GM19351 (cell line): ENCODE data around the gene ETV6.
A peak's percentile ranks its signal among the peaks of the same experiment; 100 is the strongest.

ENCODE experiments used
- ATAC-seq: cut with Tn5 transposase; IDR thresholded peaks from one replicate; pipeline ENCODE4 v1.9.1; 2021; ENCODE audit warnings: mild to moderate bottlenecking, moderate library complexity; ENCODE audit not compliant: unreplicated experiment

ETV6 gene

DNA sequence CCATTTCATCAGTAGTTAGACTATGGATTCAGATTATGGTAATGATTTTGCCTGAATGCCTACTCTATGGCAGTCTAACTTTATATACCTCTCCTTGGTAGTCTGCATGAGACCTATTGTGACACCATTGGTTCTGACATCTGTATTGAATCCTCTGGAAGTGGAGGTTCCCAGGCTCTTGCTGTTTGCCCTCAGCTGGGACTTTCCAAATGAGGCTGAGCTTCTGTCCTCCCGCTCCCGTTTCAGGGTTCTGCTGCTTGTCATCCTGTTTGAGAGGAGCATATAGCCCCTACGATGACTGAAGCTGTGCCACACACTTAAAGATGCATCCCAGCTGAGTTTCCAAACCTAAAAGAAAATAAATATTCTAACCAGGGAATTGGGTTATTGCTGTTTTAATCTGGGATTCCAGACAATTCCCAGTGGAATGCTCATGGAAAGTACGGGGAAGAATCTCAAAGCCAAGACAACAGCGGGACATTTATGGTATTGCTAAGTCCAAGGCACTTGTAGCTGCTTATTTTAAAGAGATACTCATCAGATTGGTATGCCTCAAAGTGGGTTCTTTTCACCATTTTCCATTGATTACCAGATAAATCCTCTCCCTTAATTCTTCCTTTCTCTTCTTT is 105.9 kb downstream of the ETV6 start:
- no peak for ATAC-seq

DNA sequence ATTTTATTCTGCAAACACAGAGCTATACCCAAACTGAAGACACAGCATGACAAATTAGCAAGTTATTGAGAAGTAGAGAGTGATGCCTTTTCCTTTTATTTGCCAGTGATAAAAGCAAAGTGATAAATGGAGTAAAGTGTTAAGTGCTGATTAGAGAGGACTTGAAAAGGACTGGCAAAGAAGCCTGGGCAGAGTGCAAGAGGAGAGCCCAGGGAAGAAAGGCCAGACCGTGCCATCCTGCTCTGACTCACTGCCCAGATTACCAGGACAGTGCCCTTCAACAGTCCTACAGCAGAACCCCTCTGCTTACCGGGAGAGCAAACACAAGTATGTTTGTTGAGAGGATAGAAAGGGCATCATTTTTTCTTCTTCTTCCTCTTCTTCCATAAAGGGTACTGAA is 106.5 kb downstream of the ETV6 start:
- ATAC-seq, result no peak

DNA sequence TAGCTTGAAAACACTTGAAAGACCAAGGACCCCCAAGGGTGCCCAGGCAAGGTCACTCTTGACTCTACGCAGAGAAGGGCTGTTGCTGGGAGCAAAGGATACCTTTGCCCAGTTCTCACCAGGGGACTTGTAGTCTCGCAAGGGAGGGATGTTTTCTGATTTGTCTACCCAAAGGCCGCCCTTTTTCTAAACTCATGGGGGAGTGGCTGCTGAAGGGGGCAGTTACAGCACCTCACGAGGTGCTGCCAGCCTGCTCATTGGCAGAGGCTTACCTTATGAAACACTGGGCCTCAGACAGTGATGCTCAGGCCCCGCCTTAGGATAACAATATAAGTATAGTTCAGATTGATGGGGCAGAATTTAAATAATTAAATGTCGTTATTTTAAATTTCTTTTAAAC is 107.0 kb downstream of the ETV6 start:
- no peak for ATAC-seq

DNA sequence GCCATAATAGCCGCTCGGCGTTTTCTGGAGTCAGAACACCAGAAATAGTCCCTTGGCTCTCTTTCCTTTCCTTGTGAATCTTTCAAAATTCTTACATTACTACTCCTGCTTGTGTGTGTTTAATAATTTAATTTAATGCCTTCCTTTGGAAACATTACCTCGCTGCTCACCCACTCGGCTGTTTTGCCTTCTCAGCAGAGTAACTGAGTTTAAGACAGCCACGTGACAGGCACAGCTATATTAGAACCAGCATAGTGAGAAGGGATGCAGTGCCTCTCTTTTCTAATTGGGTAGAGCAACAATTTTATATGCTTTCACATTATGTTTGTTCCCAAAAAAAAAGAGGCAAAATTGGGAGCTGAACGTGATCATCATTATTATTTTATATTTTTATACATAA is 107.6 kb downstream of the ETV6 start:
- ATAC-seq, result no peak

DNA sequence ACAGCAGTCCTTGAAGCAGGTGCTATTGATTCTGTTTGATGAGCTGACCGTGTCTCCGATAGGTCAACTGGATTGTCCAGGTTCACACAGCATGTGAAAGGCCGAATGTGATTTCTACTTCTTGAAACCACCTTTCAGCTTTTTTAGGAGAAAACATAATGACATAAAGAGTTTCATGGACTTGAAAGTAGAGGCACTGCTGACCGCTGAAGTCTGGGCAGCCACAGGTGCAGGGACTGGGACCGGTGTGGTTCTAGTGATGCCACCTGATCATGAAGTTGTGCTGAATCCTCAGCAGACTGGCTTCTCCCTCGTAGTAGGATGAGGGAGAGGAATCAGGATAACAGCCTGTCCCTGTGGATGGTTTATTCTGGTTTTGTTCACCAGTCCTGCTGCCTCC is 108.1 kb downstream of the ETV6 start:
- no peak for ATAC-seq

DNA sequence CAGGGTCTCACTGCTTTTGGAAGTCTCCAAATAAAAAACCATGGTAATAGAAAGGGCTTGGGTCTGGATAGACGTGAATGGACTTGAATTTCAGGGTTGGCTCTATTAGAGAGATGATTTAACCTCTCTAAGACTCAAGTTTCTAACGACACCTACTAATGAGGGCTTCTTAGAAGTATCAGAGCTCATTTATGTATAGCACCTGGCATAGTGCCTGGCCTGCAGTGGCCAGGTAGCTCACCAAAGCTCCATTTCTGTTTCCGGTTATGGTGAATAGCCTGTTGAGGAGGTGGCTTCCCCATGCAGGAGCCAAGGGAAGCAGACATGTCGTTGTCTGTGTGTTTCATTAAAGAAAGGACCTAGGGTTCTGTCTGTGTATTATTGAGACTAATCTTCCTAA is 108.6 kb downstream of the ETV6 start:
- ATAC-seq, result no peak

DNA sequence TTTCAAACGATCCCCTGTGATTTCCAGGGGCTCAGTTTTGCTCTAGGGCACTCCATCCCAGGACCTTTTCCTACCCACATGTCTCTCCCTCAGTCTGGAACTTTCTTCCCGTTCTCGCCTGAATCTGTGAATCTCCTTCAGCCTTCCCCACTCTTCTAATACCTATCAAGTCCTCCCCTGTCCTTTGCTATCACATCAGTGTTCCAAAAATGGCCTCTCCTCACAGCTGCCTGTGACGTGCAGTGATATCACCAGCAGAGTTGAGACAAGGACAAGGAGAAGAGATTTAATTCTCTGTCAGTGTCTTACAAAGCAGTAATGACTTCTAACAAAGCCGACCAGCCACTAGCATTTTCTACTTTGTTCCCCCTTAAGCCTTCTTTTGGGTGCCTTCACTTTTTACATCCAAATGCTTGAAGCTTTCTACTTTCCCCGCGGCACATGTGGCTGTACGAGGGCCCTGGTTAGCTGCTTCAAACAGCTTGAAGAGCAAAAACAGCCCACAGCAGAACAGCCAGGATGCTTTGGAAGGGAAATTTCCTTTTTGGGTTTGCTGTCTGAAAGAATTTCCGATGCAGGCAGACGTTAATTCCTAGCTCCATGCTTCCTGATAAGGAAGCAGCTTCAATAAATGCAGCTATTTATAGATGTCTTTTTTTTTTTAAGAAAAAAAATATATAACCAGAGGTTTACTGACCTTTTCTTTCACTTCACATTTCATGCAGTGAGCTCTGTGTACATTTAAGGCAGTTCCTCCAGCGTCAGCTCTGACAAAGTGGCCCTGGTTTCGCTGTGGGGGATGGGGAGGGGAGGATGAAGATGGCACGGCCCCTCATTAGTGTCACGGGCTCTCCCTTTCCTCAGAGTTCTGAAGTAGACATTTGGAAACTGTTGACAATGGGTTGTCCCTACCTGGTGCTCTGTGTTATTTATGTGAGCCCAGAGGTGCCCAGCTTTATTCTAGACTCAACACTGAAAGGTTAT is 109.3 kb downstream of the ETV6 start:
- peak; percentile 46 for ATAC-seq

DNA sequence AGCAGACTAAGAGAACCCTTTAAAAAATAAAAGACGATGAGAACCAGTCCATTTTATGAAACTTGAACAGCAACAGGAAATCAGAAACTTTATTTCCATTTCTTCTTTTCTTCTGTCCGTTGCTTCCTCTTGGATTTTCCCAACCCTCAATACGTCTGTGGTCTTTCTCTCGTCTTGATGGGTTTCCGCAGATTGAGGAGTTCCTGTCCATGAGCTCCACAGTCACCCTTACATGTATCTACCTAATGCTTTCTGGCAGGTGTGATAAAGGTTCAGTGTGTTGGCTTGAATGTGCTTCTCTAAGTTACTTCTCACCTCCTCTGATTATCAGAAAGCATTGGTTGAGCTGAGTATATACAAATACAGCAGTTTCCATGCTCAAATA is 110.0 kb downstream of the ETV6 start:
- ATAC-seq, result no peak

DNA sequence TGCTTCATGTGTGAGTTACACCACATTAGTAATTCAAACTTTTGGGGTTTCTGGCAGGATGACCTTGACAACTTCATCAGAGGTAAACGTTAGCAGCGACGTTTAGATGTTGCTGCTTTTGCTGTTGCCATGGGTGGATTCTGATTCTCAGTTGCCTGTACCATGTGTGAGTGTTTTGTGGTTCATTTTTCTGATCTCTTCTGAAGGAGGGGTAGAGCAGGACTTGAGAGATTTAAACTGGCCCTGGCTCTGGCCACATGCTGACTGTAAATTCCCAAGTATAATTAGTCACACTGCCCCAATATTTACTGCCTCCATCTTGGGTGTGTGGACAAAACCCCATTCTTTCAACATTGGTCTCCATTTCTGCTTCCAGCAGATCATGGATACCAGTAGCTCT is 110.4 kb downstream of the ETV6 start:
- ATAC-seq, result no peak

DNA sequence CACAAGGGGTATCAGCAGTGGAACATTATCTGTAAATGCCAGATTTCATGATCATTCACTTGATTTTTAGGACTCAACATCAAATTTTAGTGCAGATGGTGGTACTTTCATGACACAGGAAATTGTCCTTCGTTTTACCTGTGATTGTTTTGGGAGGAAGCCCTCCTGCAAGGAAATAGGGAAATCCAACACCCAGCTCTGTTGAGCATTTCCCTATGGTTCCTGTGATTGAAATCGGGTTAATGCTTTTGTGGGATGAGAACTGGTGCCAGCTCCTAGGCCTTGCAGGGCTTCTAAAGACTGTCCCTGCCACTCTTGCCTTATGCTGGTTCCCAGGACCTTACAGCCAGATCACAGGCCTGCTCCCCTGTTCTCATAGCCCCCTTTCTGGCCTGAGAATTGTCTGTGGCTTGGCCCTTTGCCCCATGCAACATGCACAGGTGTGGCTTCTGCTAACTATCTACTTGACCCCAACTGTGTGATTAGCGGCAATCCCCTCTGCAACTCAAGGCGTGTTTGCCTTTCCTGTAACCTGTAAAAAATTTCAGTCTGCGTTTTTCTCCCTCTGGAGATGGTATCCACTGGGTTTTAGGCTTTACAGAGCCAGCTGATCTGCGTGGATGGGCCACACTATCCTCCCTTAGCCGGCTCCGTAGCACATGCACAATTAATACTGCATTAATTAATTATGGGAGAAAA is 112.5 kb downstream of the ETV6 start:
- ATAC-seq, result peak; percentile 58

DNA sequence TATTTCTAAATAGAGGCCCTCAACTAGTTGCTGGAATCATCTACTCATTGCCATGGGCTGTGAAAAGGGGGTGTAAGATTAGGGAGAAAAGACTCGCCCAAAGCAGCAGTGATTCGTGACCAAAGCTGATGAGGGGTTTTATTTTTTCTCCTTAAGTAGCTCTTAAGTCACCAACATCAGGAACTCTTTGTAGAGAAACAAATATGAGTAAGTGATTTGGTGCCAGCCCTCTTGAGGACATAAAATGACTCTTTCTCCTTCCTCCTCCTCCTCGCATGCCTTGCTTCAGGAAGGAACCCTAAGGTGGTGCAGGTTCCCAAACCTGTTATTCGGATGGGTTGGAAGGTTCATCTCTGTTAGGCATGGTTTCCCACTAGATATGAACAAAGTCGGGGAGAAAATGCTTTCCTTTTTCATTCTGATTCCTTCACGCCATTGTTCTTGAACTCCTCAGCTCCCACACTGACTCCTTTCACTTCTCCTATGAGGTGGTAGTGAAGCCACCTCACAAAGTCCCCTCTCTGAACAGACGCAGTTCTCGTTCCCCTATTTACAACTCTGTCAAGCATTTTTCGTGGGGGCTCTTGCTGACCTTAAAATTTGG is 113.4 kb downstream of the ETV6 start:
- no peak for ATAC-seq

DNA sequence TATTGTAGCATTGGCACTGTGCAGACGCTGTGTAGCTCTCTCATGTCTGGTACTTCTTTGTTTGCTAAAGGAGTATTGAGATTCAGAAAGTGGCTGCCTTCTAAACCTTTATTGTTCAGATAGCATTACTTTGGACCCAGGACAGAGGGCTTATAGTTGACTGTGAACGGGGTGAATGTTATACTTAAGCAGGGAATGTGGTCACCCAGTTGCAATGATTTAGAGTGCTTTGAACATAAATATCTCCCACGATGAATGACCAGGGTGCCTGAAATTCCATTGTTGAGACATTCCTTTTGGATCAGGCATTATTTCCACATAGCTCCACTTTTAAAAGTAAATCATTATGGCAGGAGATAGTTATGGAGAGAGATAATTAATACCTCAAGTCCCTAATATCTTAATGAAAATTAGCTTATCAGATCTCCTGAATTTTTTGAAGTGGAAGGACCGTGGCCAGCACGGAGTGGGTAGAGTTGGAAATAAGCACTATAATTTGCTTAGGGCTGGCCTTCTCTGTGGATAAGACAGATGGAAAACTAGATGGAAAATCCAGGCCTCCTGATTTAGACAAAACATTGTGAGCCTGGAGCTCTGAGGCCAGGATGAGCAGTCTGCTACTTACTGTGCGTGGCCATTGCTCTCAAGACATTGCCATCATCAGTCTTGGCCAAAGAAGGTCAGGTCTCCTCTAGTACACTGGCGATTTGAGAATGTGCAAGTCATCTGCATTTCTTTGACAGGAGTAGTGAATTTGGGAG is 114.5 kb downstream of the ETV6 start:
- no peak for ATAC-seq

DNA sequence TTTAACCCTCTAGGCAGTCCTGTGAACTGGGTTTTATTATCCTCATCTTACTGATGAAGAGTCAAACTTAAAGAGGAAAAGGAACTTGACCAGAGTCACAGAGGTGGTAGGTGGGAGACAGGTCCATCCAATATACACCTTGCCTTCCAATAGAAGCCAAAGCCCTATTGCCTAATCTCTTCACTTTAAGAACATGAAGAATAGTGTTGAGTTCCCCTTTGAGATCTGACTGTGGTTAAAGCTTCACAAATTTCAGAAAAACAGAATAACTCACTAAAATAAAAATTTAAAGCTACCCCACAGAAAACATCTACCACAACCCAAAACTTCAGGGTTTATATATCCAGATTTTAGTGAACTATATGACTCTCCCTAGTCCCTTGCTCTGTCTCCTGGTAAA is 115.4 kb downstream of the ETV6 start:
- ATAC-seq, result no peak

DNA sequence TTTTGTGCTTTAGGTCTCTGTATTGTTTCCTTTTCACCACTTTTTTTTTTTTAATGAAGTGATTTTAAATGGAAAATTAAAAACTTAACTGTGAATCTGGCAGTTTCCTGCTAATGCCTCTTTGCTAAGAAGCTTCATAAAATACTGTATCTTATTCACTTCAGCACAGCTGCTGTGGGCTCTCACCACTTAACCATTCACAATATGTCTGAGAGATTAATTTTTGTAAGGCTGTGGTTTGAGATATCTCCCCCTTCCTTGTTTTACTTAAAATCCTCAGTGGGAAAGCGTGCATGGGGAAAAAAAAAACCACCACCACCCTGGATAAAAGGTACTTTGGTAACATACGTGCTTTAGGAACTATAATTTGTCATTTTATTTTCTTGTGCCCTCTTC is 115.9 kb downstream of the ETV6 start:
- peak; percentile 27 for ATAC-seq

DNA sequence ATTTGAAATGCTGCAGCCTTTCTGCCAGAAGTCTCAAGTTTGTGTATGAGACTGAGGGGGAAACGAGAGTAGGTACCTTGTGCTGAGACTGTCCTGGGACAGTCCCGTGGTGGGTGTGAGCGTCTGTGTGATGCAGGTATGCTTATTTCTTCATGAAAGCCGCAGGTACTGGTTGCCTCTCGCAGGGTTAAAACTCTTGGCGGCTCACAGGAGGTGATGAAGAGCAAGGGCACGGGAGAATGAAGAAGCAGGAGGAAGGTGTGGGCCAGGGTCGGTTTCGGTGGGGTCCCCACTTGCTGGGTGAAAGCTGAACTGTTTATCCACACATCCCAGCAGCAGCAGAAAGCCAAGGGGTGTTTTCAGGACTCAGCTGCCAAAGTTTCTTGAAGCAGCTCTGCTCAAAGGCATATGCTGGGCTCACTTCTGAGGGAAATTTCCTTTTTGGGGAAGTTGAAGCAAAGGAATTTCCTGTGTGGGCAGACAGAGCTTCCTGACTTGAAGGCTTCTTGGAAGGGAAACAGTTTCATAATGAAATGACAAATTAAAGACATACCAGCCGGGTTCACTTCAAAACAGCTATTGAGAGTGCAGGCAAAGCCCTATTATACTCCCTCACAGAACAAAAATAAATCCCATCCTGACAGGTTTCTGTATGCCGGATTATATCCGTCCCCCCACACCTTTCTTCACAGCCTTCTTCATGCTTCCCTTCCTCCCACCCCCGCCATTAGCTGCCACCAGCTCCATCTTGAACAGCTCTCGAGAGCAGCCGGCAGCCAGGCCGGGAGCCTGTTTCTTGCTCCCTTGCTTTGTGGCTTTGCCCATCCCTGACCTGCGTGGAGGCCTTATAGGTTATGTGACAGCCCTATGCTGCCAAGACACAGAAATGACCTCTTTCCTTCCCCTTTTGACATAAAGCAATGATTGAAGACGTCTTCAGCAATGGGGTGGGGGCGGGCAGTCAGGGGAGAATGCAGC is 116.6 kb downstream of the ETV6 start:
- peak; percentile 72 for ATAC-seq

DNA sequence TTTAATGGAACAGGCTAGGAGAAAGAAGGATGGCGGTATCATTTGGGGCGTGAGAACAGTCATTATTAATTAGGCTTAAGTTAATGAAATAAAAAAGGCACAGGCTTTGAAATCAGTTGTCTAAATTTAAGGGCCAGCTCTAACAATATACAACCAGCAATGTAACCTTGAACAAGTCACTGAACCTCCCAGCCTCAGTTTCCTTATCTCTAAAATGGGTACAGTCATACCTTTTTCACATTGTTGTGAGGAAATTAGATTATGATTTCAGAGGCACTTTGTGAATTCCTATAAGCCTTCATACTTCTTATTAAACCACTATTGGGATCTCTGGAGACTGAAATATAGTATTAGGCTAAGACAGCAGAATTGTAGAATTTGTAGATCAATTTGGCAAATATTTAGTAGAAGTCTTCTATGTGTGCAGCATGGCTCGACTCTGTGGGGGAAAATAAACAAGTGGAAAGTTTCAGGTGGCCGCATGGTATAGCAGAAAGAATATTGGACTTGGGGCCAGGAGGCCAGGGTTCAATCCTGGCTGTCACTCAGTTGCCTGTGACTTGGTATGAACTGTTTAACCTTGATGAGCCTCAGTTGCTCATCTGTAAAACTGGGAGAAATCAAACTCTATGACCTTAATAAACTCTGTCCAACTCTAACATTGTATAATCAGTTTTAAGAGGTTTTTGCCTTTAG is 117.7 kb downstream of the ETV6 start:
- no peak for ATAC-seq

DNA sequence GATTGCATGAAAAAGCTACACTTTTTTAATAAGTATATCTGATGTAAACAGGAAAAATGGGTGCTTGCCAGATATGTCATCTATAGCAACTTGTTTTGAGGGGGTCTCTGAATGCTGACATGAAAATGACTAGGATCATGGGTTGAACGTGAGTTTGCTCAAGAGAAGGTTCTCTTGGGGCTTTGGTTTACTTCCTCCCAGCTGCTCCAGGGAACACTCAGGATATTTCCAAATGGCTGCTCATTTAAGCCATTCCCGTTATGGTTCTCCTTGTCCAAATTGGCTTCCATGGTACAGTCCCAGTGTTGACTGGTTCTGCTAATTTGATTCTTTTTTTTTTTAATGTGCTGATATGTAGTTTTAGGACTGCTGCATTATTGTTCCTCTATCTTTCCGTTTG is 118.3 kb downstream of the ETV6 start:
- no peak for ATAC-seq

DNA sequence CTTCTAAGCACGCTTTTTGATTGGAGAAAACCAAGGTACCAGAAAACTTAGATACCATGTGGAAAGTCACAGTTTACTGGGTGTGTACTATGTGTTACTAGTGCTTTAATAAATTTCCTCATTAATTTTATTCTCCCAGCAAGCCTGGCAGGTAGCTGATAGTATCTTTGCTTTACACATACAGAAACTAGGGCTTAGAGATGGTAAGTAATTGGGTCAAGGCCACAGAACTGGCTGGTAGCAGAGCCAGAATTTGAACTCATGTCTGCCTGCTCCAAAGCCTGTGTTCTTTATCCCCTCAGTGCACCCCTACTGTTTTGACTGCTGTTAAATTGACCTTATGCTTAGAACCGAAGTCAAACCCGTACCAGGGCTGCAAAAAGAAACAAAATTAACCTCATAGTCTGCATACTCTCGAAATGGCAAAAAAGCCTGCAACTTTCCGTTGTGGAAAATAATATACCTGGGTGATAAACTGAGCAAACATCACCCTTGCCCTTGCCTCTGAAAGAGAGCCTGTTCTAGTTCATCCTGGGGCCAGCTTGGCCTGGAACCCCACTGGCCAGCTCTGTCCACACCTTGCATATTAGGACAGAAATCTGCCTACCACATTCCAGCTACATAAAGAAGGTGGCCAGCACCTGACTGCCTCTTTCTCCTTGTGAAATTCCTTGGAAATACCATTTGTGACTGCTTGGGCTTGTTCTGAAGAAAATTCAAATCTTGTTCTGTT is 118.9 kb downstream of the ETV6 start:
- ATAC-seq, result no peak
